Osteoblast (primary cell): Measurements from ENCODE around the gene HHIPL1. TPM values are rescaled to one million over a fixed set of nuclear protein-coding genes. Genes with fewer than 3 reads are reported as not detected.

ENCODE experiments used
- DNase-seq: peaks from one replicate; pipeline ENCODE4 v3.0.0; 2011; ENCODE audit warnings: low spot score, mixed read lengths; ENCODE audit not compliant: insufficient read length; ENCODE audit errors: missing footprints
- H2AFZ ChIP-seq: 2 replicates; pipeline ENCODE4 v1.6.0; 2011; ENCODE audit warnings: mild to moderate bottlenecking, low read length
- H3K27ac ChIP-seq: 2 replicates; pipeline ENCODE4 v1.5.1; 2011; ENCODE audit warnings: mild to moderate bottlenecking, low read depth, low read length, moderate library complexity
- H3K27me3 ChIP-seq: 2 replicates; pipeline ENCODE4 v1.6.0; 2012; ENCODE audit warnings: mild to moderate bottlenecking, control low read depth, inconsistent platforms, low read length, moderate library complexity; ENCODE audit not compliant: insufficient read depth
- H3K36me3 ChIP-seq: 2 replicates; pipeline ENCODE4 v1.5.1; 2011; ENCODE audit warnings: mild to moderate bottlenecking, low read length, control low read depth, moderate library complexity; ENCODE audit not compliant: insufficient read depth
- H3K4me1 ChIP-seq: 2 replicates; pipeline ENCODE4 v1.5.1; 2011; ENCODE audit warnings: mild to moderate bottlenecking, low read length, control low read depth, moderate library complexity; ENCODE audit not compliant: insufficient read depth
- H3K4me2 ChIP-seq: 2 replicates; pipeline ENCODE4 v1.6.0; 2011; ENCODE audit warnings: mild to moderate bottlenecking, low read length; ENCODE audit not compliant: insufficient read depth
- H3K4me3 ChIP-seq: fragments of 200-600 bp; sonication (generic); 3 replicates; pipeline ENCODE4 v1.5.1; 2012; ENCODE audit warnings: mild to moderate bottlenecking, low read length, inconsistent platforms; ENCODE audit not compliant: insufficient read depth
- H3K79me2 ChIP-seq: 2 replicates; pipeline ENCODE4 v1.6.0; 2012; ENCODE audit warnings: mild to moderate bottlenecking, low read length, control low read depth, inconsistent platforms; ENCODE audit not compliant: insufficient read depth
- H3K9me3 ChIP-seq: 2 replicates; pipeline ENCODE4 v1.5.1; 2011; ENCODE audit warnings: low read depth, low read length, control low read depth
- H4K20me1 ChIP-seq: 2 replicates; pipeline ENCODE4 v1.6.0; 2012; ENCODE audit warnings: mild to moderate bottlenecking, low read length, control low read depth; ENCODE audit not compliant: insufficient read depth
- total RNA-seq: library from RNA; depleted of rRNA; stranded (reverse); fragments of >200 nt; gene quantifications from 2 replicates; pipeline ENCODE4 v1.2.3, GENCODE V29; 2012
- TF ChIP-seq, protein P1 (sequence below): IDR thresholded peaks from 2 replicates; pipeline ENCODE4 v1.5.1; 2011; ENCODE audit warnings: mild to moderate bottlenecking, low read depth, low read length, moderate library complexity; ENCODE audit errors: extremely low read depth

HHIPL1 gene
- total RNA-seq, 1 donor: 12.3 TPM

DNA sequence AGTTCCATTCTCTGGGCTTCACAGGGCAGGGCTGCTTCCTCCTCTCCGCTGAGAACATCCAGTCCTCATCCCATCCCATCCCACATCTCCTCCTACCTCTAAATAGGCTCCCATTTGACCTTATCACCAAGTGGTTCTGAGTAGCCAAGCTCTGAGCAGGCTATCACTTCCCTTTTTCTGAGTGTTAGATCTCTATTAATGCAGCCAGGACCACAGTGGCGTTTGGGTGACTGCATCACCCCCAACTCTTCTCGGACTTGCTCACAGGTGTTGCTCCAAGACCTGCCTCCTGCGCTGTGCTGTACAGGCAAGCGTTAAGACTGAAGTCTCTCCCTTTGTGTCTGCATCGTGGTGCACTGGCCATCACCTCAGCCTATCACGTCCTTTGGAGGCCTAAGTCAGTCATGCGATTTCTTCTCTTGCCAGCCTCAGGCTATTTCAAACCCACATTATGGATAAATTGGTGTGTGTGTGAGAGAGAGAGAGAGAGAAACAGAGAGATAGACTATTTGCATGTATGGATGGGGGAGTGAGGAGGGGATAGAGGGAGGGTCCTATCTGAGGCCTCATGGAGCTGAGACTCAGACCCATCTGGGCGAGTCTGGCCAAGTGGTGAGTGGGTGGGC, 12.4 kb upstream of the HHIPL1 start:
- Histone ChIP-seq H3K27ac (no peak overlapping the region), H3K36me3 (no peaks in the 10 kb centered on the region), H4K20me1 (no peaks in the 10 kb centered on the region), H3K27me3 (no peaks in the 10 kb centered on the region), H3K9me3 (no peaks in the 10 kb centered on the region), H3K4me3 (no peak overlapping the region), H3K4me2 (no peak overlapping the region), H3K79me2 (no peaks in the 10 kb centered on the region), H3K4me1 (peaks cover 4% of the 10 kb centered on the region), H2AFZ (no peak overlapping the region)
- TF ChIP-seq, protein P1, sequence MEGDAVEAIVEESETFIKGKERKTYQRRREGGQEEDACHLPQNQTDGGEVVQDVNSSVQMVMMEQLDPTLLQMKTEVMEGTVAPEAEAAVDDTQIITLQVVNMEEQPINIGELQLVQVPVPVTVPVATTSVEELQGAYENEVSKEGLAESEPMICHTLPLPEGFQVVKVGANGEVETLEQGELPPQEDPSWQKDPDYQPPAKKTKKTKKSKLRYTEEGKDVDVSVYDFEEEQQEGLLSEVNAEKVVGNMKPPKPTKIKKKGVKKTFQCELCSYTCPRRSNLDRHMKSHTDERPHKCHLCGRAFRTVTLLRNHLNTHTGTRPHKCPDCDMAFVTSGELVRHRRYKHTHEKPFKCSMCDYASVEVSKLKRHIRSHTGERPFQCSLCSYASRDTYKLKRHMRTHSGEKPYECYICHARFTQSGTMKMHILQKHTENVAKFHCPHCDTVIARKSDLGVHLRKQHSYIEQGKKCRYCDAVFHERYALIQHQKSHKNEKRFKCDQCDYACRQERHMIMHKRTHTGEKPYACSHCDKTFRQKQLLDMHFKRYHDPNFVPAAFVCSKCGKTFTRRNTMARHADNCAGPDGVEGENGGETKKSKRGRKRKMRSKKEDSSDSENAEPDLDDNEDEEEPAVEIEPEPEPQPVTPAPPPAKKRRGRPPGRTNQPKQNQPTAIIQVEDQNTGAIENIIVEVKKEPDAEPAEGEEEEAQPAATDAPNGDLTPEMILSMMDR: no peak
- peak; percentile 55 for DNase-seq

GRCh38 chr14:99633141-99633540, 11.8 kb upstream of the HHIPL1 start:
- no peaks in the 10 kb centered on the region for H4K20me1 ChIP-seq
- peaks cover 4% of the 10 kb centered on the region for H3K4me1 ChIP-seq
- peak; percentile 59 for DNase-seq
- H3K79me2 ChIP-seq: no peaks in the 10 kb centered on the region
- TF ChIP-seq, protein P1: no peak
- no peaks in the 10 kb centered on the region for H3K27me3 ChIP-seq
- H3K36me3 ChIP-seq: no peaks in the 10 kb centered on the region
- H2AFZ ChIP-seq: no peak overlapping the region
- H3K4me3 ChIP-seq: no peak overlapping the region
- no peaks in the 10 kb centered on the region for H3K9me3 ChIP-seq
- H3K27ac ChIP-seq: no peak overlapping the region
- H3K4me2 ChIP-seq: no peak overlapping the region

- H3K4me1 ChIP-seq: no peaks in the 10 kb centered on the region
- no peak overlapping the region for H2AFZ ChIP-seq
- no peak overlapping the region for H3K27ac ChIP-seq
- H3K36me3 ChIP-seq: no peaks in the 10 kb centered on the region
- DNase-seq: peak; percentile 44
- H3K79me2 ChIP-seq: no peaks in the 10 kb centered on the region
- H3K4me3 ChIP-seq: no peak overlapping the region
- H4K20me1 ChIP-seq: no peaks in the 10 kb centered on the region
- no peaks in the 10 kb centered on the region for H3K27me3 ChIP-seq
- no peak overlapping the region for H3K4me2 ChIP-seq
- H3K9me3 ChIP-seq: no peaks in the 10 kb centered on the region
- TF ChIP-seq, protein P1: no peak
These were observed 11.0 kb upstream of the HHIPL1 start for GRCh38 chr14:99633918-99634317.

GRCh38 chr14:99634443-99634842, 10.5 kb upstream of the HHIPL1 start:
- Histone ChIP-seq H3K4me1 (no peaks in the 10 kb centered on the region), H4K20me1 (no peaks in the 10 kb centered on the region), H3K4me2 (no peak overlapping the region), H3K36me3 (no peaks in the 10 kb centered on the region), H3K79me2 (no peaks in the 10 kb centered on the region), H2AFZ (no peak overlapping the region), H3K9me3 (no peaks in the 10 kb centered on the region), H3K27ac (no peak overlapping the region), H3K4me3 (no peak overlapping the region), H3K27me3 (no peaks in the 10 kb centered on the region)
- TF ChIP-seq, protein P1: no peak
- peak; percentile 71 for DNase-seq
